ENCODE results near the gene CAND2.

GRCh38 chr3:12810013-12810780 is 13.7 kb downstream of the CAND2 start:
- no peak for TF ChIP-seq BHLHE40 (IDR thresholded peaks at IDR 0.05; ENCODE audit: low read length)
- no peak for TF ChIP-seq ARID2 (IDR thresholded peaks at IDR 0.05)
- no peak for TF ChIP-seq TAF15 (IDR thresholded peaks at IDR 0.05; ENCODE audit: low read depth, low read length)
- no peak for TF ChIP-seq SMARCC2 (IDR thresholded peaks at IDR 0.05; ENCODE audit: low read depth)
- no peak for TF ChIP-seq CC2D1A (IDR thresholded peaks at IDR 0.05)
- TF ChIP-seq HMG20B (CRISPR knock-in tag; IDR thresholded peaks at IDR 0.05) = no peak
- TF ChIP-seq RBBP5 (IDR thresholded peaks at IDR 0.05; ENCODE audit: borderline replicate concordance, insufficient read depth, low read length, poor library complexity, severe bottlenecking) = peak; percentile 61
- TF ChIP-seq ZNF274 (IDR thresholded peaks at IDR 0.05; ENCODE audit: borderline replicate concordance, low read depth, low read length) = no peak
- peak; percentile 64; the same call in 1 of the 2 replicates for TF ChIP-seq POLR2A (conservative IDR thresholded peaks at IDR 0.05)
- TF ChIP-seq, protein P1, sequence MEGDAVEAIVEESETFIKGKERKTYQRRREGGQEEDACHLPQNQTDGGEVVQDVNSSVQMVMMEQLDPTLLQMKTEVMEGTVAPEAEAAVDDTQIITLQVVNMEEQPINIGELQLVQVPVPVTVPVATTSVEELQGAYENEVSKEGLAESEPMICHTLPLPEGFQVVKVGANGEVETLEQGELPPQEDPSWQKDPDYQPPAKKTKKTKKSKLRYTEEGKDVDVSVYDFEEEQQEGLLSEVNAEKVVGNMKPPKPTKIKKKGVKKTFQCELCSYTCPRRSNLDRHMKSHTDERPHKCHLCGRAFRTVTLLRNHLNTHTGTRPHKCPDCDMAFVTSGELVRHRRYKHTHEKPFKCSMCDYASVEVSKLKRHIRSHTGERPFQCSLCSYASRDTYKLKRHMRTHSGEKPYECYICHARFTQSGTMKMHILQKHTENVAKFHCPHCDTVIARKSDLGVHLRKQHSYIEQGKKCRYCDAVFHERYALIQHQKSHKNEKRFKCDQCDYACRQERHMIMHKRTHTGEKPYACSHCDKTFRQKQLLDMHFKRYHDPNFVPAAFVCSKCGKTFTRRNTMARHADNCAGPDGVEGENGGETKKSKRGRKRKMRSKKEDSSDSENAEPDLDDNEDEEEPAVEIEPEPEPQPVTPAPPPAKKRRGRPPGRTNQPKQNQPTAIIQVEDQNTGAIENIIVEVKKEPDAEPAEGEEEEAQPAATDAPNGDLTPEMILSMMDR (IDR thresholded peaks at IDR 0.05 in 2 of 3, conservative IDR thresholded peaks at IDR 0.05 in 1 of 3; ENCODE audit: insufficient read depth in 2 of 3, low read depth in 1 of 3, low read length in 3 of 3) = peak; percentile 78 to 93 (median 93)

Data from K562 (cell line).